ENCODE results near the gene CRLF1.

Gene CRLF1

GRCh38 chr19:18606281-18607225 is at the start of gene CRLF1:
TSS of gene CRLF1 (minus strand) at chr19:18606799. CDS start at chr19:18606656, 143 bp downstream.
- DNase-seq (ENCODE audit: low spot score): no peak

GRCh38 chr19:18655173-18655844 is 48.7 kb upstream of the CRLF1 start:
- no peak for DNase-seq (ENCODE audit: low spot score)

GRCh38 chr19:18654469-18654868 is 47.9 kb upstream of the CRLF1 start:
- DNase-seq (ENCODE audit: low spot score): no peak

GRCh38 chr19:18653853-18654252 is 47.3 kb upstream of the CRLF1 start:
- no peak for DNase-seq (ENCODE audit: low spot score)

GRCh38 chr19:18651733-18652132 is 45.1 kb upstream of the CRLF1 start:
- DNase-seq (ENCODE audit: low spot score): no peak

GRCh38 chr19:18651300-18651699 is 44.7 kb upstream of the CRLF1 start:
- no peak for DNase-seq (ENCODE audit: low spot score)

GRCh38 chr19:18650468-18651041 is 44.0 kb upstream of the CRLF1 start:
- peak; percentile 38 for DNase-seq (ENCODE audit: low spot score)

GRCh38 chr19:18650021-18650390 is 43.4 kb upstream of the CRLF1 start:
- DNase-seq (ENCODE audit: low spot score): peak; percentile 45

GRCh38 chr19:18649371-18650020 is 42.9 kb upstream of the CRLF1 start:
- no peak for DNase-seq (ENCODE audit: low spot score)

GRCh38 chr19:18648973-18649315 is 42.3 kb upstream of the CRLF1 start:
- peak; percentile 24 for DNase-seq (ENCODE audit: low spot score)

GRCh38 chr19:18647807-18648206 is 41.2 kb upstream of the CRLF1 start:
- DNase-seq (ENCODE audit: low spot score): no peak

- DNase-seq (ENCODE audit: low spot score): no peak
Observed at GRCh38 chr19:18647371-18647767, 40.8 kb upstream of the CRLF1 start.

- no peak for DNase-seq (ENCODE audit: low spot score)
Observed at GRCh38 chr19:18646535-18647370, 40.2 kb upstream of the CRLF1 start.

- DNase-seq (ENCODE audit: low spot score): no peak
Observed at GRCh38 chr19:18645035-18645511, 38.5 kb upstream of the CRLF1 start.

- DNase-seq (ENCODE audit: low spot score): no peak
Observed at GRCh38 chr19:18644196-18645034, 37.8 kb upstream of the CRLF1 start.

GRCh38 chr19:18639706-18640243 is 33.2 kb upstream of the CRLF1 start:
- DNase-seq (ENCODE audit: low spot score): no peak

- DNase-seq (ENCODE audit: low spot score): no peak
Observed at GRCh38 chr19:18637673-18638630, 31.4 kb upstream of the CRLF1 start.

- DNase-seq (ENCODE audit: low spot score): no peak
Observed at GRCh38 chr19:18636969-18637629, 30.5 kb upstream of the CRLF1 start, which contains the start of gene KLHL26. TSS of gene KLHL26 (plus strand) at chr19:18637028. CDS start at chr19:18637055, 27 bp downstream.

Data from kidney capillary endothelial cell (primary cell).